CD4-positive, alpha-beta T cell treated with Interleukin-4 for 4 hours (primary cell): ENCODE results near the gene SLC34A2.

Source experiments
- DNase-seq: peaks from one replicate; pipeline ENCODE4 v3.0.0-alpha.2; 2020

The SLC34A2 gene

GRCh38 chr4:25727711-25728493, 72.3 kb downstream of the SLC34A2 start:
- DNase-seq = no peak
